Measurements from ENCODE around the gene TNS3. TPM values are rescaled to one million over a fixed set of nuclear protein-coding genes. Genes with fewer than 3 reads are reported as not detected.

TNS3 gene
- total and polyA plus RNA-seq, 2 donors (not counting 1 experiment from before 2014, with no cell fraction given), result 11.4 to 77.5 TPM

- Histone ChIP-seq H4K20me1 (ENCODE audit: control insufficient read depth, insufficient read depth, low read length, poor library complexity, severe bottlenecking) (no peaks in the 10 kb centered on the region), H2AFZ (ENCODE audit: insufficient read depth, low read depth, low read length, poor library complexity, severe bottlenecking) (no peak overlapping the region), H3K9me3 (ENCODE audit: control extremely low read depth in 1 of 3, control insufficient read depth in 2 of 3, insufficient read depth in 1 of 3, low read length in 2 of 3) (peaks cover 0 to 14% (median 0%) of the 10 kb centered on the region in 3 donors), H3K79me2 (ENCODE audit: control insufficient read depth, insufficient read depth, low read length) (peaks cover 5% of the 10 kb centered on the region), H3K27me3 (replicated peaks in 1 of 4; ENCODE audit: control extremely low read depth in 1 of 4, control insufficient read depth in 3 of 4, insufficient read depth in 4 of 4, low read length in 3 of 4) (no peaks in the 10 kb centered on the region), H3K9ac (ENCODE audit: low read length) (no peak overlapping the region), H3K36me3 (replicated peaks in 1 of 2; ENCODE audit: control extremely low read depth in 1 of 2, control insufficient read depth in 1 of 2, extremely low read depth in 1 of 2, insufficient read depth in 2 of 2, low read length in 1 of 2) (peaks cover 0 to 9% of the 10 kb centered on the region in 2 experiments), H3K4me3 (ENCODE audit: control extremely low read depth in 1 of 5, extremely low read depth in 1 of 5, insufficient read depth in 1 of 5, low read depth in 2 of 5, low read length in 4 of 5) (no peak overlapping the region), H3K4me1 (ENCODE audit: control insufficient read depth in 2 of 2, insufficient read depth in 2 of 2, low read length in 2 of 2) (no peaks in the 10 kb centered on the region), H3K27ac (ENCODE audit: low read length in 2 of 2) (no peak overlapping the region), H3K4me2 (replicated peaks; ENCODE audit: low read depth, low read length, poor library complexity, severe bottlenecking) (no peak overlapping the region)
- ATAC-seq (ENCODE audit: low read depth) (no peak), DNase-seq (no peak)
- H3K27me3 Mint-ChIP-seq, result no peaks in the 10 kb centered on the region
- no peaks in the 10 kb centered on the region for H3K9me3 Mint-ChIP-seq (ENCODE audit: insufficient read depth)
- CTCF ChIA-PET, result interaction anchor here (1.6 kb wide), 1 partner anchor 11 kb away, joined by 4 read pairs; no protein-coding TSS in a partner anchor
- WGBS (ENCODE audit: insufficient coverage), result 100% methylated on average over 1 of the region's 5 CpGs
- intact Hi-C loops (cut with micrococcal nuclease), result no loop called here
- H3K4me3 Mint-ChIP-seq, result no peak overlapping the region
- H3K27ac Mint-ChIP-seq, result no peak overlapping the region
- TF ChIP-seq CTCF (IDR thresholded peaks at IDR 0.05) (no peak), EZH2 (IDR thresholded peaks at IDR 0.05; ENCODE audit: borderline replicate concordance, insufficient read depth, low read depth, low read length, poor library complexity, severe bottlenecking) (no peak)
- POLR2A ChIA-PET, result no interaction called here
- no peaks in the 10 kb centered on the region for H3K4me1 Mint-ChIP-seq
These were observed 71.7 kb downstream of the TNS3 start for GRCh38 chr7:47510192-47510591.

GRCh38 chr7:47509571-47509970, 72.3 kb downstream of the TNS3 start:
- no peaks in the 10 kb centered on the region for H3K27me3 Mint-ChIP-seq
- Histone ChIP-seq H3K36me3 (replicated peaks in 1 of 2; ENCODE audit: control extremely low read depth in 1 of 2, control insufficient read depth in 1 of 2, extremely low read depth in 1 of 2, insufficient read depth in 2 of 2, low read length in 1 of 2) (peaks cover 0 to 11% of the 10 kb centered on the region in 2 experiments), H3K4me2 (replicated peaks; ENCODE audit: low read depth, low read length, poor library complexity, severe bottlenecking) (no peak overlapping the region), H3K79me2 (ENCODE audit: control insufficient read depth, insufficient read depth, low read length) (peaks cover 5% of the 10 kb centered on the region), H3K27me3 (replicated peaks in 1 of 4; ENCODE audit: control extremely low read depth in 1 of 4, control insufficient read depth in 3 of 4, insufficient read depth in 4 of 4, low read length in 3 of 4) (no peaks in the 10 kb centered on the region), H3K9me3 (ENCODE audit: control extremely low read depth in 1 of 3, control insufficient read depth in 2 of 3, insufficient read depth in 1 of 3, low read length in 2 of 3) (peaks cover 0 to 14% (median 0%) of the 10 kb centered on the region in 3 donors), H4K20me1 (ENCODE audit: control insufficient read depth, insufficient read depth, low read length, poor library complexity, severe bottlenecking) (no peaks in the 10 kb centered on the region), H3K4me1 (ENCODE audit: control insufficient read depth in 2 of 2, insufficient read depth in 2 of 2, low read length in 2 of 2) (no peaks in the 10 kb centered on the region), H3K27ac (ENCODE audit: low read length in 2 of 2) (no peak overlapping the region), H3K4me3 (ENCODE audit: control extremely low read depth in 1 of 5, extremely low read depth in 1 of 5, insufficient read depth in 1 of 5, low read depth in 2 of 5, low read length in 4 of 5) (no peak overlapping the region), H3K9ac (ENCODE audit: low read length) (no peak overlapping the region), H2AFZ (ENCODE audit: insufficient read depth, low read depth, low read length, poor library complexity, severe bottlenecking) (no peak overlapping the region)
- no peak overlapping the region for H3K4me3 Mint-ChIP-seq
- TF ChIP-seq CTCF (IDR thresholded peaks at IDR 0.05) (no peak), EZH2 (IDR thresholded peaks at IDR 0.05; ENCODE audit: borderline replicate concordance, insufficient read depth, low read depth, low read length, poor library complexity, severe bottlenecking) (no peak)
- ChIA-PET CTCF (interaction anchor here (1.6 kb wide), 1 partner anchor 10 kb away, joined by 4 read pairs; no protein-coding TSS in a partner anchor), POLR2A (no interaction called here)
- 90% methylated on average over 7 of the region's 7 CpGs for WGBS (ENCODE audit: insufficient coverage)
- no peak for ATAC-seq (ENCODE audit: low read depth)
- intact Hi-C loops (cut with micrococcal nuclease), result no loop called here
- no peaks in the 10 kb centered on the region for H3K4me1 Mint-ChIP-seq
- H3K9me3 Mint-ChIP-seq (ENCODE audit: insufficient read depth), result no peaks in the 10 kb centered on the region
- no peak for DNase-seq
- no peak overlapping the region for H3K27ac Mint-ChIP-seq

Measured in B cell (primary cell).